ENCODE results near the gene UCP3.

The UCP3 gene

DNA sequence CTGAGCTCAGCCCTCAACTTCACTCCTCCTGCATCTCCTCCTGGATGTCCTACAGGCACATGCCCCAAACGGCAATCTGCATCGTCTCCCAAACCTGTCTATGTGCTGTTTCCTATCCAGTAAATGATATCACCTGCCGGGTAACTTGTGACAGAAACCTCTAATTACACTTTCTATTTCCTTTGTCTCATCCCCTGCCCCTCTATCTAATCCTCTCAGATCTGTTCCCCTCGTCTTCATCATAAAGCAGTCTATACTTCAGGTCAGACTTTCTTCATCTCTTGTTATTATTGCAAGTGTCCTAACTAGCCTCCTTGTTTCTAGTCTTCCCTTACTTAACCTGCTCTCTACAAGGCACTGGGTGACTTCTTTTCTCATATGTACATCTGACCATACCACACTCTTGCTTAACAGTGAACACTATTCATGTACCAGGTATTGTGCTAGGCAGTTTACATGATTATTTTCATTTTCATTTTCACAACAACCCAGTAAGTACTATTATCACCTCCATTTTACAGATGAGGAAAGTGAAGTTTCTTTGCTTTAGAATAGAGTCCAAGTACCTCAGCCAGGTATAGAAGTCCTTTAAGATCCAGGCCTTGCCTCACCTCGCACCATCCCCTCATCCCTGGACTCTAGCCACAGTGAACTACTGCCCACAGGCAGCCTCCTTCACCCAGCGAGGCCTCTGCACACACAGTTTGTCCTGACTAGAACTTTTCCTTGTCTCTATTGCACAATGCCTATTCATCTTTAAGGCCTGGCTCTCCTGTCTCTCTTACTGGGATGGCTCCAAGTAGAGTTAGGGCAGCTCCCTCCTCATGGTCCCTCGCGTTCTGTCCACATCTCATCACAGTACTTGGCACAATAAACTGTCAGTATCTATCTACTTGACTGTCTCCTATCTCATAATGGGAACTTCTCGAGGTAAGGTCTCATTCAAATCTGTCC is 22.1 kb upstream of the UCP3 start:
- Histone ChIP-seq H3K4me1 (ENCODE audit: control insufficient read depth, insufficient read depth, low read length) (peaks cover 13% of the 10 kb centered on the region), H3K36me3 (ENCODE audit: insufficient read depth, low read length) (peaks cover 29% of the 10 kb centered on the region), H3K9me3 (replicated peaks; ENCODE audit: low read length) (no peaks in the 10 kb centered on the region), H3K27me3 (ENCODE audit: control insufficient read depth, insufficient read depth, low read length) (no peaks in the 10 kb centered on the region), H3K4me3 (ENCODE audit: low read length) (no peak overlapping the region), H3K4me2 (ENCODE audit: low read length) (no peak overlapping the region), H3K9ac (ENCODE audit: low read depth, low read length) (no peak overlapping the region)

DNA sequence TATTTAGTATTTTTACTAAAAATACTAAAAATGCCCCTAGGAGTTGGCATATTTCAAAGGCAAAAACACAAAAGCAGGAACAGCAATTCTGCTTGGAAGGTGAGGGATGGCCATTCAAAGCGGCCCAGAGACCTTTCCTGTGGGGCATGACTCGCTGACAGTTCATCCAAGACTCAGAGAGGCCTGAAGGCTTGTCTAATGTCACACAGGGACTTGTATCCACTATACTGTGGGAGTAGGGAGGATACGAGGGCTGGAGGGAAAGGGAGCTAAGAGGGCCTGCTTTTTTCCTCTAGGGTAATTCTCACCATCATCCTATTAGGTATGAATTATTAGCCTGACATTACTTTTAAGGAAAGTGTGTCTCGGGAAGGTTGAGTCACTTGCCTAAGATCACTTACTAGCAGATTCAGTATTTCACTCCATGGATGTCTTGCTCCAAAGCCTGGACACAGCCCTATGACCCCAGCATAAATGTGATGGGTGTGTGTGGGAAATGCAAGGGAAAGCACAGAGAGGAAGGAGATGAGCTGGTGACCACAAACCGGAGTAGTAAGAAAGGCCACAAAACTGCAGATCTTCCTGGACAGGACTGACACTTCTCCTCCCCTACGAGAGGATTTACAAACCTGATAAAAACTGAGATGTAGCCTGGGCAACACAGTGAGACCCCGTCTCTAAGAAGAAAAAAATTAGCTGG is 16.7 kb upstream of the UCP3 start:
- Histone ChIP-seq H3K27me3 (ENCODE audit: control insufficient read depth, insufficient read depth, low read length) (no peaks in the 10 kb centered on the region), H3K9me3 (replicated peaks; ENCODE audit: low read length) (no peaks in the 10 kb centered on the region), H3K9ac (ENCODE audit: low read depth, low read length) (no peak overlapping the region), H3K4me3 (ENCODE audit: low read length) (no peak overlapping the region), H3K4me2 (ENCODE audit: low read length) (no peak overlapping the region), H3K4me1 (ENCODE audit: control insufficient read depth, insufficient read depth, low read length) (peaks cover 26% of the 10 kb centered on the region), H3K36me3 (ENCODE audit: insufficient read depth, low read length) (no peaks in the 10 kb centered on the region)

DNA sequence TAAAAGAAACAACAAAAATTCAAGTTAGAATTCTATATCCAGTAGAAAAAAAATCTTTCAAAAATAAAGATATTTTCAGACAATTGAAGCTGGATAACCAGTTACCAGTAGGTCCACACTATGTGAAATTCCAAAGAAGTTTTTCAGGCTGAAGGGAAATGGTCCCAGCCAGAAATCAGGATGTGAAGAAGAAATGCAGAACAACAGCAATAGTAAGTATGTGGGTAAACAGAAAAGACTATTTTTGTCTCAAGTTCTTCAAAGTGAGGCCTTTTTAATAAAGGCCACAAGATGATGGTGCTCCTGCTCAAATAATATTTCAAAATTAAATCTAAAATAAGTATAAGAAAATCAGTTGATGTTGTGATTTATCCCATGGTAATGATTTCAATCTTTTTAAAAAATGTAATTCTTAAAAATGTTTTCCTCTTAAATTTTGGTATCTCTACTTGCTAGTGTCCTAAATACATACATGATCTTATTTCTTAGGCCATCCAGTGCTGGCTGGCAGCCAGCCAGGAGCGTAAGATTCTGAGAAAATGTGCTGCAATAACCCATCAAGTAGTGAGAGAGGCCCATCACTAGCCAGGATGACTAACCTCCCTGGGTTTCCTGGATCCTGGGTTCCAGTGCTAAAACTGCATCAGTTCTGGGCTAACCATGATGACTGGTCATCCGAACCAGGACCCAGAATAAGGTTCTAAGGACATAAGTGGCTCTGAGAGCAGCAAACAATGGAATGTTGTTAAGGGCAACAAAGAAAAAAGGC is 15.6 kb upstream of the UCP3 start:
- no peak overlapping the region for H3K9ac ChIP-seq (ENCODE audit: low read depth, low read length)

DNA sequence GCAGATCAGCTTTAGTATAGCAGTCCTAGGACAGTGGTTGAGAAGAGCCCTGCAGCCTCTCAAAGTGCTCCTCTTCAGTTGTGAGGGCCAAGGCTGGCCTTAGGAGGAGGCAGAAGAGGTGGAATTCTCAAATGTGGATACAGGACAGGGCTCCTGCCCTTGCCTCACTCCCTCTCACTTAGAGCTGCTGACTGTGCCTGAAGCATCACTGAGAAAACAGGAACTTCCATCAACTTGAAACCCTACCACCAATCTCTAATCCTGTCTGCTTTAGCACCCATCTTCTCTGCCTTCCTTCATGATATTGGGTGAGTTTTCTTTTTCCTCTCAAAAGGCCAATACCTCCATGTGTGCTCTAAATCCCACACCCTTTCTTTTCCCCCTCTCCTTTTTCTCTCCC is 14.4 kb upstream of the UCP3 start:
- H3K9me3 ChIP-seq (replicated peaks; ENCODE audit: low read length) = no peaks in the 10 kb centered on the region
- no peak overlapping the region for H3K4me3 ChIP-seq (ENCODE audit: low read length)
- H3K9ac ChIP-seq (ENCODE audit: low read depth, low read length) = no peak overlapping the region
- H3K36me3 ChIP-seq (ENCODE audit: insufficient read depth, low read length) = no peaks in the 10 kb centered on the region
- peaks cover 49% of the 10 kb centered on the region for H3K4me1 ChIP-seq (ENCODE audit: control insufficient read depth, insufficient read depth, low read length)
- no peak overlapping the region for H3K4me2 ChIP-seq (ENCODE audit: low read length)
- H3K27me3 ChIP-seq (ENCODE audit: control insufficient read depth, insufficient read depth, low read length) = no peaks in the 10 kb centered on the region

More for the DNA sequence above, 15.6 kb upstream of the UCP3 start:
- Histone ChIP-seq H3K4me2 (ENCODE audit: low read length) (no peak overlapping the region), H3K9me3 (replicated peaks; ENCODE audit: low read length) (no peaks in the 10 kb centered on the region), H3K27me3 (ENCODE audit: control insufficient read depth, insufficient read depth, low read length) (no peaks in the 10 kb centered on the region), H3K4me3 (ENCODE audit: low read length) (no peak overlapping the region), H3K36me3 (ENCODE audit: insufficient read depth, low read length) (no peaks in the 10 kb centered on the region), H3K4me1 (ENCODE audit: control insufficient read depth, insufficient read depth, low read length) (peaks cover 37% of the 10 kb centered on the region)

DNA sequence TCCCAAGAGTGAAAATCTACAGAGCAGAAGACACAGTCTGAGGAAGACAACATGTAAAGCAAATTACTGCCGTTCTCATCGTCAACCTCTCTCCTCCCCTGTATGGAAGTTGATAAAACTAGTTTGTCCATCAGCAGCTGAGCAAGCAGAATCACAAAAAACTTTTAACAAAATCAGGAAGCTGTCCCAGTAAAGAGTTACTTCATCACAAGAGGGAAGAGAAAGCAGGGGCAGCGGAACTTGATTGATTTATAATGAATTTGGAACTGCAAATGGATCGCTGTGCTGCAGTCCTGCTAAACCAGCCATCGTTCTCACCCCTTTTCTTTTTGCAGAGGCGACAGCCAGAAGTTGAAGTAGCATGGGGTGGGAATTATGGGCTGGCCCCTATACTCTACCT is 13.7 kb upstream of the UCP3 start:
- no peaks in the 10 kb centered on the region for H3K9me3 ChIP-seq (replicated peaks; ENCODE audit: low read length)
- H3K36me3 ChIP-seq (ENCODE audit: insufficient read depth, low read length) = no peaks in the 10 kb centered on the region
- H3K9ac ChIP-seq (ENCODE audit: low read depth, low read length) = no peak overlapping the region
- no peak overlapping the region for H3K4me3 ChIP-seq (ENCODE audit: low read length)
- H3K27me3 ChIP-seq (ENCODE audit: control insufficient read depth, insufficient read depth, low read length) = no peaks in the 10 kb centered on the region
- no peak overlapping the region for H3K4me2 ChIP-seq (ENCODE audit: low read length)
- H3K4me1 ChIP-seq (ENCODE audit: control insufficient read depth, insufficient read depth, low read length) = peaks cover 53% of the 10 kb centered on the region

DNA sequence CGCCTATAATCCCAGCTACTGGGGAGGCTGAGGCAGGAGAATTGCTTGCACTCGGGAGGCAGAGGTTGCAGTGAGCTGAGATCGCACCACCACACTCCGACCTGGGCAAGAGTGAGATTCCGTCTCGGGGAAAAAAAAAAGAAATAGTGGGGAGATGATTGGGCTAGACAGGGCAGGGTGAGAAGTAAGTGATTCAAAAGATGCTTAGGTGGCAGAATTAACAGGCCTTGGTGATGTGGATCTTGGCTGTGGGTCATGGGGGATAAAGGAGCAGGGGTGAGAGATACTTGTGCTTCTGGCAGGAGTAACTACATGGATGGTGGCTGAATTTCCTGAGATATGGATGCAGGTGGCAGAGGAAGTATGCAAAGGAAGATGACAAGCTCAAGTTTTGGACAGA is 13.1 kb upstream of the UCP3 start:
- H3K4me1 ChIP-seq (ENCODE audit: control insufficient read depth, insufficient read depth, low read length) = peaks cover 50% of the 10 kb centered on the region

DNA sequence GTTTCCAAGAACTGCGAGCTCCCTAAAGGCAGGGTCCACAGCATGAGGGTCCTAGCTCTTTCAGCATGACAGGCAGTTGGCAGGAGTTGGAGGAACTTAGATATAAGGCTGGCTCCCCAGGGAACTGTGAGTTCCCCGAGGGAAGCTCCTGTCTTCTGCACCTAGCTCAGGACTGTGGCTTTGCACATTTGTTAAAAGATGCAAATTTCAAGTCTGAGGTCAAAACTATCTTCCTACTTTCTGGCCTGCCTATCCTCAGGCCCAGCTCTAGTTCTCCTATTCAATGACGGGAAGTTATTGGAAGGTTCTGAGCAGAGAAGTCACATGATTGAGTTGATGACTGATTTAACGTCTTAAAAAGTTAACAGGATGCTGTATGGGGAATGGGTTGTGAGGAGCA is 11.7 kb upstream of the UCP3 start:
- Histone ChIP-seq H3K36me3 (ENCODE audit: insufficient read depth, low read length) (peaks cover 6% of the 10 kb centered on the region), H3K4me2 (ENCODE audit: low read length) (no peak overlapping the region), H3K9ac (ENCODE audit: low read depth, low read length) (no peak overlapping the region), H3K4me1 (ENCODE audit: control insufficient read depth, insufficient read depth, low read length) (peaks cover 36% of the 10 kb centered on the region), H3K27me3 (ENCODE audit: control insufficient read depth, insufficient read depth, low read length) (no peaks in the 10 kb centered on the region), H3K9me3 (replicated peaks; ENCODE audit: low read length) (no peaks in the 10 kb centered on the region), H3K4me3 (ENCODE audit: low read length) (no peak overlapping the region)

More for the DNA sequence above, 13.1 kb upstream of the UCP3 start:
- no peaks in the 10 kb centered on the region for H3K9me3 ChIP-seq (replicated peaks; ENCODE audit: low read length)
- no peaks in the 10 kb centered on the region for H3K27me3 ChIP-seq (ENCODE audit: control insufficient read depth, insufficient read depth, low read length)
- no peak overlapping the region for H3K4me3 ChIP-seq (ENCODE audit: low read length)
- H3K9ac ChIP-seq (ENCODE audit: low read depth, low read length) = no peak overlapping the region
- no peak overlapping the region for H3K4me2 ChIP-seq (ENCODE audit: low read length)
- H3K36me3 ChIP-seq (ENCODE audit: insufficient read depth, low read length) = no peaks in the 10 kb centered on the region

DNA sequence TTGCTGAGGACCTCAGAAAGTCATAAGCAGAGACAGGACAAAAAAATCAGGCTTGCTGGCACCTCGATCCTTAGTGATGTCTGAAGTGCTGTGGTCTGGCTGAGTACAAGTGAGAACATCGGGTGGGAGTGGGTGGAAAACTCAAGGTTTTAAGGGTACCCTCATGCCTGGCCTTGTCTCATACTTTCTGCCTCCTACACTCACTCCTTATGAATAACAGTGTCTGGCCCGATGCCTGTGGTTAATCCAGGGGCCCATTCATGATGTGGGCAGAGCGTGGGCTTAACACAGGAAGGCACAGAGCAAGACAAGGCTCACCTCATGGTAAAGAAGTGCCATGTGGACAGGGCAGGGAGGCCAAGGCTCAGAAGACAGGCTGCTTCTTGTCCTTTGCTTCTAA is 11.0 kb upstream of the UCP3 start:
- Histone ChIP-seq H3K36me3 (ENCODE audit: insufficient read depth, low read length) (peaks cover 6% of the 10 kb centered on the region), H3K4me1 (ENCODE audit: control insufficient read depth, insufficient read depth, low read length) (peaks cover 30% of the 10 kb centered on the region), H3K9ac (ENCODE audit: low read depth, low read length) (no peak overlapping the region), H3K9me3 (replicated peaks; ENCODE audit: low read length) (no peaks in the 10 kb centered on the region), H3K4me3 (ENCODE audit: low read length) (no peak overlapping the region), H3K27me3 (ENCODE audit: control insufficient read depth, insufficient read depth, low read length) (no peaks in the 10 kb centered on the region), H3K4me2 (ENCODE audit: low read length) (no peak overlapping the region)

DNA sequence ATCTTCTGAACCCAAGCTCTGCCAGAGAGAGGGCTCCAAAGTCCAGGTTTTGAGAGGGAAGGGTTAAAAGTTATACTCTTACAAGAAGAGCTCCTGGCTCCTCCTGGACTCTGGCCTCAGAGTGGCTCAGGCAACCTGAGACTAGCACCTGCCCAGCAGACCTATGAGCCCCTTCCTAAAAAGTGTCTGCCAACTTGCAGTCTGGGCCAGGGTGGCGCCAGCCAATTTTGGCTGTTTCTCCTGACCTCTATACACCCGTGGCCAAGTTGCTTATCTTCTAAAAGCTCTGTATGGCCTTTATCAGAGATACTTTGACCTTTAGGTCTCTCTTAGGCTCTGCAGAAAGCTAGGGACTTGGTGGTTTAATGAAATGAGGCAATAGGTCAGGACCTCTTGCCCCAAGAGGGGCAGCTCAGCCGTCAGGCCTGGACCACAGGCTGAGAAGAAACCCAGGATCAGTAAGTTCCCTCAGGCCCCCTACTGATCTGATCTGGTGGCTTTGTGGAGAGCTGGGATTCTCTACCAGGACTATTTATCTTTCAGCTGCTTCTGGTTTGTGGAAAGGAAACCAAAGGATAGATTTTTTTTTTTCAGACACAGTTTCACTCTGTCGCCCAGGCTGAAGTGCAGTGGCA is 10.3 kb upstream of the UCP3 start:
- H3K4me2 ChIP-seq (ENCODE audit: low read length) = no peak overlapping the region
- H3K4me3 ChIP-seq (ENCODE audit: low read length) = no peak overlapping the region
- no peaks in the 10 kb centered on the region for H3K9me3 ChIP-seq (replicated peaks; ENCODE audit: low read length)
- H3K4me1 ChIP-seq (ENCODE audit: control insufficient read depth, insufficient read depth, low read length) = peaks cover 26% of the 10 kb centered on the region
- no peak overlapping the region for H3K9ac ChIP-seq (ENCODE audit: low read depth, low read length)
- no peaks in the 10 kb centered on the region for H3K27me3 ChIP-seq (ENCODE audit: control insufficient read depth, insufficient read depth, low read length)
- H3K36me3 ChIP-seq (ENCODE audit: insufficient read depth, low read length) = peaks cover 6% of the 10 kb centered on the region

DNA sequence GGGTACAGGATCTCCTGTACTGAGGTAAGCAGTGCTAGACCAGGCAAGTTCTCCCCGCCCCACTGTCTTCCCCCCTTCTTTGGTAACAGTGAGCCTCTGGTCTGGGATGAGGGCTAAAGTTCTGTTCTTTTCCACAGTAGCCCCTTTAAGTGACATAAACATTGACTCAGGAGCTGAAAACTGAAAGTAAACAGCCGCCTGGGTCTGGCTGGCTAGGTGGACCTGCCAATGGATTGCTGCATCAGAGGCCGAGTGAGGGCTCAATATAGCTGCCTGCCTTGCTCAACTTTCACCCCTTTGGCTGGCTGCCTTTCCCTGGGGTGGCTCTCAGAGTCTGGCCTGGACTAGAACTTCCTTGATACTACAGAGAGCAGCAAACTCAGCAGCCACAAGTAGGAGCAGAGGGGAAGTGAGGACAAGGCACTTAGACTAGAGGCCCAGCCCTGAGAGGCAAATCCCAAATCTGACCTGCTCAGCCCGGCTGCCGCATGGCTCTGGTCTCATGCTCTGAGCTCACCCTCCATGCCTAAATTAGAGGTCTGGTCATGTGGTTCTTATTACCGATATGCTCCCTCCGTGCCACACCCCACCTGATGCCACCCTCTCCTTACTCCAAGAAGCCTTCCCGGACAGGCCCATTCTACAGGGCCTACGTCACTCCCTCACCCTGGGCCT is 9.6 kb upstream of the UCP3 start:
- Histone ChIP-seq H3K36me3 (ENCODE audit: insufficient read depth, low read length) (peaks cover 6% of the 10 kb centered on the region), H3K9ac (ENCODE audit: low read depth, low read length) (no peak overlapping the region), H3K4me1 (ENCODE audit: control insufficient read depth, insufficient read depth, low read length) (peaks cover 26% of the 10 kb centered on the region), H3K4me3 (ENCODE audit: low read length) (no peak overlapping the region), H3K9me3 (replicated peaks; ENCODE audit: low read length) (no peaks in the 10 kb centered on the region), H3K4me2 (ENCODE audit: low read length) (peak overlapping the region; percentile 38), H3K27me3 (ENCODE audit: control insufficient read depth, insufficient read depth, low read length) (no peaks in the 10 kb centered on the region)
